K562 (cell line): ENCODE measurements around the gene GP1BB. TPM values are rescaled to one million over a fixed set of nuclear protein-coding genes. Genes with fewer than 3 reads are reported as not detected.

Source experiments
- BHLHE40 ChIP-seq: IDR thresholded peaks from 2 replicates; pipeline ENCODE4 v1.6.1; 2011; ENCODE audit warnings: low read length, improper control_type of control experiment
- CCAR2 ChIP-seq: fragments of 200-400 bp; formaldehyde crosslinking; IDR thresholded peaks from 2 replicates; pipeline ENCODE4 v1.6.1; 2017; ENCODE audit warnings: mild to moderate bottlenecking, low read depth, low read length
- CREB1 ChIP-seq, 2 experiments: sonication (generic) in 1 of 2; formaldehyde crosslinking in 1 of 2; IDR thresholded peaks; 2 replicates each; pipeline versions ENCODE4 v1.6.1 to v1.8.0; 2012 to 2022; ENCODE audit warnings: inconsistent platforms in 1 of 2, mild to moderate bottlenecking in 1 of 2, missing genetic modification reagents in 1 of 2, moderate library complexity in 1 of 2
- EZH2 ChIP-seq: IDR thresholded peaks from 2 replicates; pipeline ENCODE4 v1.6.1; 2012; ENCODE audit warnings: low read depth, mild to moderate bottlenecking, inconsistent platforms, low read length, borderline replicate concordance
- FOXA1 ChIP-seq: fragments of 450-650 bp; IDR thresholded peaks from 2 replicates; pipeline ENCODE4 v1.6.1; 2016; ENCODE audit warnings: mild to moderate bottlenecking, borderline replicate concordance
- HDAC6 ChIP-seq: IDR thresholded peaks from 2 replicates; pipeline ENCODE4 v1.6.1; 2012; ENCODE audit warnings: low read depth, mild to moderate bottlenecking, control low read depth, inconsistent platforms, low read length, moderate library complexity
- HNRNPK ChIP-seq: fragments of 200-400 bp; formaldehyde crosslinking; IDR thresholded peaks from one replicate; pipeline ENCODE4 v1.6.1; 2018; ENCODE audit warnings: mild to moderate bottlenecking, low read depth, low read length; ENCODE audit not compliant: poor library complexity, severe bottlenecking
- KLF10 ChIP-seq: fragments of 250-450 bp; sonication (Bioruptor Pico); IDR thresholded peaks from 2 replicates; pipeline ENCODE4 v1.6.1; 2021; ENCODE audit warnings: matching md5 sums
- MCM5 ChIP-seq: fragments of 450-650 bp; IDR thresholded peaks from 2 replicates; pipeline ENCODE4 v1.6.1; 2016; ENCODE audit warnings: low read depth
- MTA1 ChIP-seq: fragments of 450-650 bp; IDR thresholded peaks from 2 replicates; pipeline ENCODE4 v1.6.1; 2017; ENCODE audit warnings: borderline replicate concordance
- PHF20 ChIP-seq: fragments of 450-650 bp; IDR thresholded peaks from 2 replicates; pipeline ENCODE4 v1.6.1; 2018; ENCODE audit not compliant: partially characterized antibody
- RNF2 ChIP-seq: sonication (generic); IDR thresholded peaks from 2 replicates; pipeline ENCODE4 v1.6.1; 2016
- SAP30 ChIP-seq: fragments of 200-600 bp; sonication (generic); IDR thresholded peaks from 2 replicates; pipeline ENCODE4 v1.6.1; 2012; ENCODE audit warnings: borderline replicate concordance, low read depth, mild to moderate bottlenecking, moderate library complexity, low read length, control low read depth, inconsistent platforms; ENCODE audit not compliant: insufficient read depth, poor library complexity, severe bottlenecking
- TAF7 ChIP-seq: fragments of 450-650 bp; IDR thresholded peaks from 2 replicates; pipeline ENCODE4 v1.6.1; 2016; ENCODE audit warnings: missing genetic modification characterization, missing compliant biosample characterization
- ZBTB1 ChIP-seq: sonication (generic); formaldehyde crosslinking; IDR thresholded peaks from 2 replicates; pipeline ENCODE4 v1.8.1; 2023; ENCODE audit warnings: missing genetic modification reagents, low read depth, mild to moderate bottlenecking, borderline replicate concordance
- ZNF311 ChIP-seq: fragments of 250-450 bp; sonication (Bioruptor Pico); IDR thresholded peaks from 2 replicates; pipeline ENCODE4 v1.4.0; 2020; ENCODE audit warnings: mild to moderate bottlenecking, moderate library complexity
- ZNF384 ChIP-seq: IDR thresholded peaks from 2 replicates; pipeline ENCODE4 v1.6.1; 2012; ENCODE audit warnings: low read depth, low read length, improper control_type of control experiment
- ZNF583 ChIP-seq: fragments of 250-450 bp; sonication (Bioruptor Pico); IDR thresholded peaks from 2 replicates; pipeline ENCODE4 v1.4.0; 2020
- ZNF699 ChIP-seq: fragments of 250-450 bp; sonication (Bioruptor Pico); IDR thresholded peaks from 2 replicates; pipeline ENCODE4 v1.8.0; 2021; ENCODE audit warnings: mild to moderate bottlenecking, moderate library complexity; ENCODE audit not compliant: insufficient replicate concordance
- ZZZ3 ChIP-seq: fragments of 450-650 bp; IDR thresholded peaks from 2 replicates; pipeline ENCODE4 v1.6.1; 2016; ENCODE audit warnings: antibody characterized with exemption, mild to moderate bottlenecking, moderate library complexity
- polyA plus RNA-seq, 8 experiments: library from polyadenylated mRNA; depleted of rRNA in 4 of 8; stranded (reverse) in 5 of 8; unstranded in 3 of 8; fragments of >200 nt; fragmentation: Nextera tagmentation in 2 of 8; fragmentation: Illumina TruSeq in 1 of 8; extraction: Ambion mirVana in 2 of 8; extraction: Trizol in 1 of 8; gene quantifications; 2 replicates each; pipeline versions ENCODE4 v1.2.1 to v1.2.3, GENCODE V29; 2011 to 2014; ENCODE audit warnings: inconsistent platforms in 1 of 8, missing spikeins in 1 of 8
- total RNA-seq, 7 experiments: library from RNA; depleted of rRNA in 6 of 7; stranded (reverse); fragments of >200 nt in 6 of 7; fragmentation: Illumina TruSeq in 2 of 7; extraction: Trizol in 2 of 7; gene quantifications; 2 replicates each; pipeline versions ENCODE4 v1.2.1 to v1.2.3, GENCODE V29; 2011 to 2021; ENCODE audit warnings: low replicate concordance in 1 of 7
- TF ChIP-seq, protein P1 (sequence below): sonication (generic); formaldehyde crosslinking; IDR thresholded peaks from 2 replicates; pipeline ENCODE4 v1.8.0; 2022; ENCODE audit warnings: missing genetic modification reagents, mild to moderate bottlenecking, borderline replicate concordance
- TF ChIP-seq, protein P2 (sequence below): fragments of 450-650 bp; formaldehyde crosslinking; conservative IDR thresholded peaks from 2 replicates; pipeline ENCODE4 v1.4.0; 2022; ENCODE audit warnings: mild to moderate bottlenecking, missing genetic modification characterization
- TF ChIP-seq, protein P3 (sequence below): IDR thresholded peaks from 2 replicates; pipeline ENCODE4 v1.6.1; 2016; ENCODE audit warnings: missing genetic modification characterization, missing compliant biosample characterization
- TF ChIP-seq, protein P4 (sequence below): fragments of 250-450 bp; sonication (Bioruptor Pico); IDR thresholded peaks from 2 replicates; pipeline ENCODE4 v1.5.0; 2021; ENCODE audit warnings: mild to moderate bottlenecking, borderline replicate concordance

GP1BB gene
- total and polyA plus RNA-seq, 9 of the 15 experiments (the other 6 are each of a cell fraction or from before 2014, with no cell fraction given), result 0.69 to 162 (median 2.8) TPM

DNA sequence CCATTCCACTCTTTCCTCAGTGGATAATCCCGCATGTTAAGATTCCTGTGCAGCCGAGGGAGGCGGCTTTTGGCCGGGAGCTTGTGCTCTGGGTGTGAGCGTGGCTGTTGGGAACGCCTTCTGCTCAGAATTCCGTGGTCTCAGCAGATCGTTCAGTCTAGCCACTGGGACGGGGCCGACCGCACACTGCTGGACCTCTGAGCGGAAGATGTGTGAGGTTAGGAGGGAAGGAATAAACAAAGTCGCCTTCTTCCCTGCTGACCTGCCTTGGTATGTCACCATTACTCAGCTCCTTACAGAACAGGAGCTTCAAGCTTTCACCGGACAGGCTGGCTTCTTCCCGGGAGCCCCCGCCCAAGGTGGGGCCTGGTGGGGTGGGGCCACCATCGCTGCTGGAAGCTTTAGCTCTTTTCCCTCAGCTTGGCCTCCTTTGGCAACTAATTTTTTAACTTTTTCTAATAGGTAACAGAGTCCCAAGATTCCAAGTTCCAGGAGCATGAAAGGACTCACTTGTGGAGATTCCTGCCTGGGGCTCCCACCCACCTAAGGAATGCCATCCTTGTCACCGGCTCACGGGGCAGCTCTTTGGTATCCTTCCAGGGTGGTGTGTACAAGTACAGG is 31.5 kb upstream of the GP1BB start (continued):
- TF ChIP-seq HNRNPK (no peak), TAF7 (tag) (no peak), ZBTB1 (CRISPR knock-in tag) (no peak), CREB1 (IDR thresholded peaks at IDR 0.05) (no peak), CREB1 (CRISPR knock-in tag; IDR thresholded peaks at IDR 0.05) (no peak), ZNF311 (CRISPR knock-in tag) (no peak), SAP30 (no peak), FOXA1 (no peak), MCM5 (no peak), BHLHE40 (peak; percentile 39; the same call in 1 of the 2 replicates), PHF20 (no peak), EZH2 (0 out of 2 replicates have a peak, but pooled peaks have one; percentile 75), HDAC6 (0 out of 2 replicates have a peak, but pooled peaks have one; percentile 50), ZNF699 (CRISPR knock-in tag) (no peak), RNF2 (no peak), CCAR2 (no peak), MTA1 (peak; percentile 67; the same call in 1 of the 2 replicates), ZNF384 (no peak), ZNF583 (no peak), KLF10 (no peak), ZZZ3 (no peak)
- TF ChIP-seq, protein P1, sequence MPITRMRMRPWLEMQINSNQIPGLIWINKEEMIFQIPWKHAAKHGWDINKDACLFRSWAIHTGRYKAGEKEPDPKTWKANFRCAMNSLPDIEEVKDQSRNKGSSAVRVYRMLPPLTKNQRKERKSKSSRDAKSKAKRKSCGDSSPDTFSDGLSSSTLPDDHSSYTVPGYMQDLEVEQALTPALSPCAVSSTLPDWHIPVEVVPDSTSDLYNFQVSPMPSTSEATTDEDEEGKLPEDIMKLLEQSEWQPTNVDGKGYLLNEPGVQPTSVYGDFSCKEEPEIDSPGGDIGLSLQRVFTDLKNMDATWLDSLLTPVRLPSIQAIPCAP (CRISPR knock-in tag), result no peak
- TF ChIP-seq, protein P2, sequence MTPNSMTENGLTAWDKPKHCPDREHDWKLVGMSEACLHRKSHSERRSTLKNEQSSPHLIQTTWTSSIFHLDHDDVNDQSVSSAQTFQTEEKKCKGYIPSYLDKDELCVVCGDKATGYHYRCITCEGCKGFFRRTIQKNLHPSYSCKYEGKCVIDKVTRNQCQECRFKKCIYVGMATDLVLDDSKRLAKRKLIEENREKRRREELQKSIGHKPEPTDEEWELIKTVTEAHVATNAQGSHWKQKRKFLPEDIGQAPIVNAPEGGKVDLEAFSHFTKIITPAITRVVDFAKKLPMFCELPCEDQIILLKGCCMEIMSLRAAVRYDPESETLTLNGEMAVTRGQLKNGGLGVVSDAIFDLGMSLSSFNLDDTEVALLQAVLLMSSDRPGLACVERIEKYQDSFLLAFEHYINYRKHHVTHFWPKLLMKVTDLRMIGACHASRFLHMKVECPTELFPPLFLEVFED, result no peak
- TF ChIP-seq, protein P3, sequence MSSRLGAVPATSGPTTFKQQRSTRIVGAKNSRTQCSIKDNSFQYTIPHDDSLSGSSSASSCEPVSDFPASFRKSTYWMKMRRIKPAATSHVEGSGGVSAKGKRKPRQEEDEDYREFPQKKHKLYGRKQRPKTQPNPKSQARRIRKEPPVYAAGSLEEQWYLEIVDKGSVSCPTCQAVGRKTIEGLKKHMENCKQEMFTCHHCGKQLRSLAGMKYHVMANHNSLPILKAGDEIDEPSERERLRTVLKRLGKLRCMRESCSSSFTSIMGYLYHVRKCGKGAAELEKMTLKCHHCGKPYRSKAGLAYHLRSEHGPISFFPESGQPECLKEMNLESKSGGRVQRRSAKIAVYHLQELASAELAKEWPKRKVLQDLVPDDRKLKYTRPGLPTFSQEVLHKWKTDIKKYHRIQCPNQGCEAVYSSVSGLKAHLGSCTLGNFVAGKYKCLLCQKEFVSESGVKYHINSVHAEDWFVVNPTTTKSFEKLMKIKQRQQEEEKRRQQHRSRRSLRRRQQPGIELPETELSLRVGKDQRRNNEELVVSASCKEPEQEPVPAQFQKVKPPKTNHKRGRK (tag), result no peak
- TF ChIP-seq, protein P4, sequence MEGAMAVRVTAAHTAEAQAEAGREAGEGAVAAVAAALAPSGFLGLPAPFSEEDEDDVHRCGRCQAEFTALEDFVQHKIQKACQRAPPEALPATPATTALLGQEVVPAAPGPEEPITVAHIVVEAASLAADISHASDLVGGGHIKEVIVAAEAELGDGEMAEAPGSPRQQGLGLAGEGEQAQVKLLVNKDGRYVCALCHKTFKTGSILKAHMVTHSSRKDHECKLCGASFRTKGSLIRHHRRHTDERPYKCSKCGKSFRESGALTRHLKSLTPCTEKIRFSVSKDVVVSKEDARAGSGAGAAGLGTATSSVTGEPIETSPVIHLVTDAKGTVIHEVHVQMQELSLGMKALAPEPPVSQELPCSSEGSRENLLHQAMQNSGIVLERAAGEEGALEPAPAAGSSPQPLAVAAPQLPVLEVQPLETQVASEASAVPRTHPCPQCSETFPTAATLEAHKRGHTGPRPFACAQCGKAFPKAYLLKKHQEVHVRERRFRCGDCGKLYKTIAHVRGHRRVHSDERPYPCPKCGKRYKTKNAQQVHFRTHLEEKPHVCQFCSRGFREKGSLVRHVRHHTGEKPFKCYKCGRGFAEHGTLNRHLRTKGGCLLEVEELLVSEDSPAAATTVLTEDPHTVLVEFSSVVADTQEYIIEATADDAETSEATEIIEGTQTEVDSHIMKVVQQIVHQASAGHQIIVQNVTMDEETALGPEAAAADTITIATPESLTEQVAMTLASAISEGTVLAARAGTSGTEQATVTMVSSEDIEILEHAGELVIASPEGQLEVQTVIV, result no peak
